Thoracic aorta (tissue), 2 donors: ENCODE data around the gene POPDC3. TPM values are rescaled to one million over a fixed set of nuclear protein-coding genes. Genes with fewer than 3 reads are reported as not detected.

Source experiments
- ATAC-seq: fragments of 150-250 bp; one replicate; pipeline ENCODE4 v1.8.0; 2017; ENCODE audit warnings: low read depth; ENCODE audit not compliant: insufficient number of reproducible peaks, low FRiP score
- DNase-seq: peaks from one replicate; pipeline ENCODE4 v3.0.0-alpha.2; 2020; ENCODE audit warnings: low spot score
- H3K27ac ChIP-seq, 2 donors: fragments of 200-600 bp; sonication (generic); 1 replicate in 1 of 2; 2 replicates in 1 of 2; pipeline ENCODE4 v1.5.1; 2016; ENCODE audit warnings: mild to moderate bottlenecking in 2 of 2, moderate library complexity in 2 of 2
- H3K27me3 ChIP-seq: fragments of 200-600 bp; sonication (generic); replicated peaks from 2 replicates; pipeline ENCODE4 v1.6.0; 2016; ENCODE audit warnings: mild to moderate bottlenecking; ENCODE audit not compliant: insufficient read depth
- H3K36me3 ChIP-seq: fragments of 200-600 bp; sonication (generic); one replicate; pipeline ENCODE4 v1.5.1; 2016
- H3K4me1 ChIP-seq, 2 donors: fragments of 200-600 bp; sonication (generic); 1 replicate in 1 of 2; 2 replicates in 1 of 2; pipeline versions ENCODE4 v1.5.1 to v1.6.0; 2016; ENCODE audit warnings: low read depth in 2 of 2, mild to moderate bottlenecking in 1 of 2; ENCODE audit not compliant: control insufficient read depth in 1 of 2
- H3K4me3 ChIP-seq: fragments of 200-600 bp; sonication (generic); 2 replicates; pipeline ENCODE4 v1.5.1; 2016; ENCODE audit warnings: mild to moderate bottlenecking
- H3K9me3 ChIP-seq: fragments of 200-600 bp; sonication (generic); 2 replicates; pipeline ENCODE4 v1.5.1; 2016
- CTCF ChIP-seq: fragments of 200-600 bp; sonication (generic); IDR thresholded peaks from one replicate; pipeline ENCODE4 v1.5.1; 2019; ENCODE audit warnings: antibody characterized with exemption
- total RNA-seq, 2 donors: library from RNA; depleted of rRNA; stranded (reverse); fragments of >200 nt; gene quantifications; one replicate each; pipeline versions ENCODE4 v1.1.0 to v1.2.3, GENCODE V29; 2016

The POPDC3 gene
- total RNA-seq, 2 donors from 2014 or later = not detected

DNA sequence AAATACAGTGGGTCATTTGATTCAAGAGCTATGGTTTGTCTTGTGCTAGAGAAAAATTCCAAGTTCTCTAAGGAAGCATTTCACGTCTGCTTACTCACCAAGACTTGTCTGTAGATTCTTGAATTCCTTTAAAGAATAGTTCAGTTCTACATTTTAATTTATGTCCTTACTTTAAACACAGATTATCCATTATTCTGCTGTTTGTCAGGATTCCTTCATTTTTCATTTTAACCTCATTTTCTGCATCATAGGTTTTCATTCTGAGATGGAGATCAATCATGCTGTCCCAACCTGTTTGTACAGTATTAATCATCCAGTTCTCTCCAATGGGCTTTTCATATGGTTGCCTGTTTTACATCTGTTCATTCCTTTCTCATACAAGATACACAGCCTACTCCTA, 24.5 kb upstream of the POPDC3 start:
- Histone ChIP-seq H3K9me3 (no peaks in the 10 kb centered on the region), H3K4me3 (no peak overlapping the region), H3K27me3 (no peaks in the 10 kb centered on the region), H3K4me1 (no peaks in the 10 kb centered on the region), H3K27ac (no peak overlapping the region), H3K36me3 (no peaks in the 10 kb centered on the region)
- ATAC-seq = no peak
- no peak for TF ChIP-seq CTCF
- no peak for DNase-seq

DNA sequence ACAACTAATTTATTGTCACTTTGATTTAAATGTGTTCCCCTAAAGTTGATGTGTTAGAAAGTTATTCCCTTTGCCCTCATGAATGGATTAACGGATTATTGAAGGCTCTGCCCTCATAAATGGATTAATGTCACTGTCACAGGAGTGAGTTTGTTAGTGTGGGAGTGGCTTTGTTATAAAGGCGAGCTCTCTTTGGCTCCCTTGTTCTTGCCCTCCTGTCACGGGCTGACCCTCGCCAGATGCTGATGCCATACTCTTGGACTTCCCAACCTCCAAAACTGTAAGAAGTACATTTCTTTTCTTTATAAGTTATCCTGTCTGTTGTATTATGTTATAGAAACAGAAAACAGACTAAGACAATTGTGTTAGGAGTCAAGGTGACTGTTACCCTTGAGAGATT, 22.7 kb upstream of the POPDC3 start:
- H3K27ac ChIP-seq = no peak overlapping the region
- H3K4me1 ChIP-seq = no peaks in the 10 kb centered on the region
- ATAC-seq (no peak), DNase-seq (no peak)
- H3K4me3 ChIP-seq = no peak overlapping the region
- no peaks in the 10 kb centered on the region for H3K9me3 ChIP-seq
- H3K36me3 ChIP-seq = no peaks in the 10 kb centered on the region
- TF ChIP-seq CTCF = no peak
- no peaks in the 10 kb centered on the region for H3K27me3 ChIP-seq

DNA sequence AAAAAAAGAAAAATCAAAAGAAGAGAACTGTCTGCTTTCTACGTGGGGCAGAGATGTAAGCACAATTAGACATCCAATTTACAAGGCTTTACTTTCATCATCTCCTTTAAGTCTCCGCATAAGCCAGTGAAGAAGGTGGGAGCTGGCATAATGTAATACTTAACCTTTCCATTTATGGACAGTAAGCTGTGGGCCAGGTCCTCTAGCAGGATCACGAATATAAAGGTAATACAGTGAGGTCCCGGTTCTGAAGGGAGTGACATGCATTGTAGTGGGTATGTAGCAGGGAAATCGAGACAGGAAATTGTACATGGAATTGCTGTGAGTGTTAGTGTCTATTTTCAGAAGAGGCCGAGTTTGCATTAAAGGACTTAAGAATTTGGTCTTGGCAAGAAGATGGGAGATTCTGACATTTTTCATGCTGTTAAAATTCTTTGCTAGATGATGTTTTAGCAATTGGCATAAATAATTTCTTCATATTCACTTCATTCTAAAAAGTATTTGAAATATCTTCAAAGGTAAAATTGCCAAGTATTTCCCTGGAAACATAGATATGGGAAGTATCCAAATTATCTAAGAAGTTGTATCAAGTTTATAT, 20.4 kb upstream of the POPDC3 start:
- Histone ChIP-seq H3K27me3 (no peaks in the 10 kb centered on the region), H3K36me3 (no peaks in the 10 kb centered on the region), H3K9me3 (no peaks in the 10 kb centered on the region), H3K4me1 (no peaks in the 10 kb centered on the region), H3K27ac (no peak overlapping the region), H3K4me3 (no peak overlapping the region)
- DNase-seq (no peak), ATAC-seq (no peak)
- TF ChIP-seq CTCF = no peak

DNA sequence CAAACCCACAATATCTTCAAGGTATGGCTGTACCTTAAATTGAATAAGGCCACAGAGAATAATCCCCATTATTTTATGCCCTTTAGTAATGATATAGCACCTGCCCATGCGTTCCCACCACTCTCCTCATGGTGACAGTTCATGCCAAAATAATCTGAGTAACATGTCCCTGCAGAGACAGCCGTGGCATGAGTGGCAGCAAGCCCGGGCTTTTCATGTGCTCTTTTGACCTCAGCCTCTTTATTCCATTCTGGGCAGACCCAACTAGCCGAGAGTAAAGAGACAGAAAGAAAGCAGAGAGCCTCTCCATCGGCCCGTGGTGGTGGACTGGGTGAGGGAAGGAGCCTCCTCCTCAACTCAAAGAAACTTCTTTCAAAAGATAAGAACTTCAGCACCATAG, 19.9 kb upstream of the POPDC3 start:
- Histone ChIP-seq H3K4me1 (no peaks in the 10 kb centered on the region), H3K27ac (no peak overlapping the region), H3K36me3 (no peaks in the 10 kb centered on the region), H3K9me3 (no peaks in the 10 kb centered on the region), H3K4me3 (no peak overlapping the region), H3K27me3 (no peaks in the 10 kb centered on the region)
- TF ChIP-seq CTCF = no peak
- ATAC-seq = no peak
- DNase-seq = no peak

GRCh38 chr6:105196076-105196475, 16.3 kb upstream of the POPDC3 start:
- Histone ChIP-seq H3K4me1 (no peaks in the 10 kb centered on the region), H3K4me3 (no peak overlapping the region), H3K27ac (no peak overlapping the region), H3K9me3 (no peaks in the 10 kb centered on the region), H3K36me3 (no peaks in the 10 kb centered on the region), H3K27me3 (no peaks in the 10 kb centered on the region)
- TF ChIP-seq CTCF = no peak
- no peak for DNase-seq
- ATAC-seq = no peak
